H1 (cell line): ENCODE data around the gene KANSL1. TPM values are rescaled to one million over a fixed set of nuclear protein-coding genes. Genes with fewer than 3 reads are reported as not detected.

Source experiments
- CTCF ChIA-PET: fragments of 300-600 bp; sonication (Branson Sonifier 250); formaldehyde crosslinking; loops from one replicate; lab custom pipeline; 2021; ENCODE audit not compliant: partially characterized antibody; lab: Charles Lee
- POLR2A ChIA-PET: fragments of 300-600 bp; sonication (Branson Sonifier 250); formaldehyde crosslinking; loops from one replicate; lab custom pipeline; 2021; ENCODE audit warnings: inconsistent platforms; ENCODE audit not compliant: partially characterized antibody; lab: Charles Lee
- DNase-seq, 2 experiments: peaks; one replicate each; pipeline versions ENCODE4 v3.0.0 to v3.0.0-alpha.2; 2010 to 2022; ENCODE audit warnings: low spot score in 2 of 2, low read depth in 1 of 2, mixed read lengths in 1 of 2
- FAIRE-seq: peaks from 2 replicates; lab custom pipeline; 2011; peaks lifted over from hg19 to GRCh38; lab: Jason Lieb, UNC
- H2AFZ ChIP-seq: 2 replicates; pipeline ENCODE4 v1.8.1; 2012; ENCODE audit warnings: low read length, inconsistent platforms
- H2AK5ac ChIP-seq: 2 replicates; pipeline ENCODE4 v1.6.1; 2013; ENCODE audit warnings: low read depth, low read length
- H2BK120ac ChIP-seq: replicated peaks from 2 replicates; pipeline ENCODE3; 2013; ENCODE audit warnings: low read depth, low read length, inconsistent platforms
- H2BK12ac ChIP-seq: 2 replicates; pipeline ENCODE4 v1.6.1; 2013; ENCODE audit warnings: low read depth, low read length
- H2BK15ac ChIP-seq: 2 replicates; pipeline ENCODE4 v1.6.1; 2013; ENCODE audit warnings: low read length
- H2BK20ac ChIP-seq: 2 replicates; pipeline ENCODE4 v1.6.1; 2013; ENCODE audit warnings: low read length
- H2BK5ac ChIP-seq: 2 replicates; pipeline ENCODE4 v1.6.1; 2013; ENCODE audit warnings: low read depth, low read length
- H3K14ac ChIP-seq: 2 replicates; pipeline ENCODE4 v1.6.1; 2013; ENCODE audit warnings: inconsistent platforms; ENCODE audit not compliant: insufficient read length
- H3K18ac ChIP-seq: 2 replicates; pipeline ENCODE4 v1.6.1; 2013; ENCODE audit warnings: low read length; ENCODE audit errors: extremely low read depth
- H3K23ac ChIP-seq: 2 replicates; pipeline ENCODE4 v1.6.1; 2013; ENCODE audit warnings: inconsistent platforms; ENCODE audit not compliant: insufficient read length
- H3K23me2 ChIP-seq: 2 replicates; pipeline ENCODE4 v1.6.1; 2013; ENCODE audit warnings: low read depth, low read length
- H3K27ac ChIP-seq: 2 replicates; pipeline ENCODE4 v1.6.1; 2011; ENCODE audit warnings: low read depth, low read length, inconsistent platforms
- H3K27me3 ChIP-seq, 4 experiments: replicated peaks in 1 of 4; 1 replicate in 1 of 4; 2 replicates in 3 of 4; pipeline versions ENCODE4 v1.6.1 to v1.8.1; 2011 to 2013; ENCODE audit warnings: low read length in 3 of 4, mild to moderate bottlenecking in 3 of 4, inconsistent platforms in 2 of 4, mixed read lengths in 2 of 4, moderate library complexity in 1 of 4; ENCODE audit not compliant: control insufficient read depth in 3 of 4, insufficient read depth in 3 of 4; ENCODE audit errors: extremely low read depth in 1 of 4
- H3K36me3 ChIP-seq, 4 experiments: 2 replicates each; pipeline versions ENCODE4 v1.6.1 to v1.8.1; 2011 to 2013; ENCODE audit warnings: mild to moderate bottlenecking in 4 of 4, low read length in 3 of 4, moderate library complexity in 2 of 4, control low read depth in 1 of 4, inconsistent platforms in 1 of 4; ENCODE audit not compliant: insufficient read depth in 4 of 4, control insufficient read depth in 2 of 4
- H3K4ac ChIP-seq: replicated peaks from 2 replicates; pipeline ENCODE3; 2013; ENCODE audit warnings: low read length, low read depth, mixed read lengths, inconsistent platforms; ENCODE audit not compliant: insufficient read length
- H3K4me1 ChIP-seq, 4 experiments: replicated peaks in 1 of 4; 1 replicate in 1 of 4; 2 replicates in 3 of 4; pipeline versions ENCODE4 v1.6.1 to v1.8.1; 2011 to 2013; ENCODE audit warnings: low read length in 3 of 4, inconsistent platforms in 2 of 4, mixed read lengths in 1 of 4; ENCODE audit not compliant: insufficient read depth in 4 of 4, control insufficient read depth in 3 of 4
- H3K4me2 ChIP-seq, 2 experiments: 2 replicates each; pipeline versions ENCODE4 v1.6.1 to v1.8.1; 2011 to 2013; ENCODE audit warnings: low read depth in 2 of 2, low read length in 2 of 2, control low read depth in 1 of 2, inconsistent platforms in 1 of 2, mild to moderate bottlenecking in 1 of 2; ENCODE audit not compliant: insufficient read depth in 1 of 2
- H3K4me3 ChIP-seq, 4 experiments: fragments of 200-600, 300-600 bp in 1 of 4; sonication (generic), shearing (Covaris generic), sonication (Bioruptor Twin) in 1 of 4; 2 replicates each; pipeline versions ENCODE4 v1.5.1 to v1.8.1; 2011 to 2016; ENCODE audit warnings: low read length in 4 of 4, low read depth in 3 of 4, control low read depth in 2 of 4, inconsistent platforms in 2 of 4, mild to moderate bottlenecking in 2 of 4, mixed read lengths in 1 of 4, moderate library complexity in 1 of 4; ENCODE audit not compliant: insufficient read depth in 2 of 4; ENCODE audit errors: extremely low read depth in 1 of 4
- H3K56ac ChIP-seq: replicated peaks from 2 replicates; pipeline ENCODE3; 2013; ENCODE audit warnings: low read depth, mild to moderate bottlenecking, mixed read lengths, low read length, inconsistent platforms; ENCODE audit not compliant: insufficient read length
- H3K79me1 ChIP-seq: 2 replicates; pipeline ENCODE4 v1.6.1; 2013; ENCODE audit warnings: low read depth, low read length, control low read depth
- H3K79me2 ChIP-seq, 2 experiments: 2 replicates each; pipeline versions ENCODE4 v1.6.1 to v1.8.1; 2012 to 2013; ENCODE audit warnings: low read length in 2 of 2, mild to moderate bottlenecking in 2 of 2, inconsistent platforms in 1 of 2; ENCODE audit not compliant: insufficient read depth in 2 of 2, control insufficient read depth in 1 of 2
- H3K9ac ChIP-seq, 4 experiments: replicated peaks in 1 of 4; 1 replicate in 1 of 4; 2 replicates in 3 of 4; pipeline versions ENCODE4 v1.6.1 to v1.8.1; 2011 to 2013; ENCODE audit warnings: low read depth in 3 of 4, low read length in 3 of 4, control low read depth in 2 of 4, mild to moderate bottlenecking in 2 of 4, moderate library complexity in 2 of 4, inconsistent platforms in 1 of 4; ENCODE audit errors: extremely low read depth in 1 of 4
- H3K9me3 ChIP-seq, 2 experiments: 2 replicates each; pipeline versions ENCODE4 v1.6.1 to v1.8.1; 2012 to 2013; ENCODE audit warnings: mild to moderate bottlenecking in 2 of 2, moderate library complexity in 2 of 2, control low read depth in 1 of 2, inconsistent platforms in 1 of 2, low read depth in 1 of 2, low read length in 1 of 2, mixed read lengths in 1 of 2; ENCODE audit not compliant: insufficient read depth in 2 of 2
- H4K20me1 ChIP-seq, 2 experiments: replicated peaks in 1 of 2; 2 replicates each; pipeline versions ENCODE3 to v1.8.1; 2011 to 2013; ENCODE audit warnings: inconsistent platforms in 2 of 2, low read length in 2 of 2, mild to moderate bottlenecking in 1 of 2; ENCODE audit not compliant: insufficient read depth in 2 of 2, control insufficient read depth in 1 of 2
- H4K5ac ChIP-seq: 2 replicates; pipeline ENCODE4 v1.6.1; 2013; ENCODE audit warnings: low read length, low read depth, mixed read lengths, inconsistent platforms; ENCODE audit not compliant: insufficient read length
- H4K8ac ChIP-seq: 2 replicates; pipeline ENCODE4 v1.8.0; 2013; ENCODE audit warnings: mild to moderate bottlenecking, moderate library complexity, low read length, inconsistent platforms; ENCODE audit not compliant: insufficient read depth; ENCODE audit errors: extremely low read depth
- H4K91ac ChIP-seq: replicated peaks from 2 replicates; pipeline ENCODE3; 2013; ENCODE audit warnings: low read length, mixed read lengths, inconsistent platforms; ENCODE audit not compliant: insufficient read length
- KDM5A ChIP-seq: fragments of 200-600 bp; IDR thresholded peaks from 2 replicates; pipeline ENCODE4 v1.7.1; 2012; ENCODE audit warnings: mild to moderate bottlenecking, low read length, inconsistent platforms, mixed read lengths
- WGBS, 2 experiments: shearing (Covaris generic) in 1 of 2; methylation state at CpG; one replicate each; pipeline versions ENCODE4 v1.1.6 to v1.1.7; 2013 to 2015; ENCODE audit warnings: low lambda C conversion rate in 2 of 2, mixed read lengths in 2 of 2, inconsistent platforms in 1 of 2, low coverage in 1 of 2, missing lambda C conversion rate in 1 of 2; ENCODE audit not compliant: insufficient replicate concordance in 2 of 2, insufficient coverage in 1 of 2, insufficient read length in 1 of 2; ENCODE audit errors: extremely low coverage in 1 of 2, missing lambda C conversion rate in 1 of 2; 5-methylcytosine and 5-hydroxymethylcytosine counted together
- polyA plus RNA-seq, 7 experiments: library from polyadenylated mRNA; depleted of rRNA in 3 of 7; stranded (reverse) in 5 of 7; unstranded in 2 of 7; fragments of >200 nt in 5 of 7; fragments of 200-250 nt in 2 of 7; gene quantifications; 1 replicate in 5 of 7; 2 replicates in 1 of 7; 4 replicates in 1 of 7; pipeline versions ENCODE4 v1.2.1 to v1.2.3, GENCODE V29; 2011 to 2013; ENCODE audit warnings: missing spikeins in 2 of 7, mixed read lengths in 2 of 7
- total RNA-seq: library from RNA; stranded (reverse); fragmentation: NEBNext Ultra II Directional; extraction: Animal tissue kit (Norgen Biotek cat#: 25700); gene quantifications from 2 replicates; pipeline ENCODE4 v1.2.1, GENCODE V29; 2021

The KANSL1 gene
- total and polyA plus RNA-seq, 2 of the 8 experiments (the other 6 are each of a cell fraction or from before 2014, with no cell fraction given), result 34.0 to 128 TPM

GRCh38 chr17:46085522-46085921 lies 107.7 kb downstream of the KANSL1 start:
- ChIA-PET POLR2A (no interaction called here), CTCF (no interaction called here)
- Histone ChIP-seq H3K79me2 (peaks cover 0 to 96% of the 10 kb centered on the region in 2 experiments; a peak in 3 of 4 replicates), H3K23ac (no peak overlapping the region), H3K79me1 (no peaks in the 10 kb centered on the region), H2BK15ac (no peak overlapping the region), H2AK5ac (no peak overlapping the region), H2BK5ac (no peak overlapping the region), H3K4me2 (no peak overlapping the region), H3K18ac (no peak overlapping the region), H4K20me1 (peaks cover 6 to 7% of the 10 kb centered on the region in 2 experiments), H3K23me2 (no peaks in the 10 kb centered on the region; the same call in 1 of the 2 replicates), H2BK20ac (no peak overlapping the region), H3K4me3 (no peak overlapping the region), H4K8ac (no peak overlapping the region), H3K4ac (no peak overlapping the region), H3K56ac (no peak overlapping the region), H3K27me3 (no peaks in the 10 kb centered on the region), H3K36me3 (peaks cover 0 to 16% (median 2%) of the 10 kb centered on the region in 4 experiments; a peak in 2 of 8 replicates), H3K27ac (no peak overlapping the region), H4K91ac (no peak overlapping the region), H3K9me3 (no peaks in the 10 kb centered on the region), H2BK12ac (no peak overlapping the region), H3K14ac (no peak overlapping the region), H4K5ac (no peak overlapping the region), H3K9ac (no peak overlapping the region), H2BK120ac (no peak overlapping the region), H3K4me1 (no peaks in the 10 kb centered on the region), H2AFZ (no peak overlapping the region)
- WGBS, 2 experiments, result 88% methylated on average over 6 of the region's 6 CpGs; no CpG with 5 or more reads in 1 of the 2 experiments
- DNase-seq, result no peak
- TF ChIP-seq KDM5A, result no peak
- no peak for FAIRE-seq
